NCI-H82 treated with DMSO at 0.1 percent for 48 hours (cell line): ENCODE results near the gene CAT.

Experiments
- DNase-seq: peaks from one replicate; lab custom pipeline; 2025; ENCODE audit not compliant: unreplicated experiment; lab: John Stamatoyannopoulos, UW

CAT gene

GRCh38 chr11:34425360-34425759, 13.4 kb upstream of the CAT start:
- DNase-seq: no peak

GRCh38 chr11:34425867-34426266, 12.9 kb upstream of the CAT start:
- DNase-seq: no peak

GRCh38 chr11:34426766-34427185, 12.0 kb upstream of the CAT start:
- no peak for DNase-seq

GRCh38 chr11:34427186-34427805, 11.4 kb upstream of the CAT start:
- no peak for DNase-seq

- DNase-seq: no peak
These were observed 6.8 kb upstream of the CAT start for GRCh38 chr11:34431979-34432378.

- DNase-seq: no peak
These were observed 5.9 kb upstream of the CAT start for GRCh38 chr11:34432822-34433221.

GRCh38 chr11:34433899-34434298, 4.8 kb upstream of the CAT start:
- DNase-seq: no peak

- DNase-seq: no peak
These were observed 1.3 kb upstream of the CAT start for GRCh38 chr11:34437224-34438125.

- DNase-seq: no peak
These were observed 970 bp downstream of the CAT start for GRCh38 chr11:34439610-34440198.

- no peak for DNase-seq
These were observed 3.1 kb downstream of the CAT start for GRCh38 chr11:34441814-34442213.

- DNase-seq: no peak
These were observed 4.4 kb downstream of the CAT start for GRCh38 chr11:34443136-34443535.

- DNase-seq: no peak
These were observed 5.7 kb downstream of the CAT start for GRCh38 chr11:34444428-34444827.

- DNase-seq: no peak
These were observed 7.2 kb downstream of the CAT start for GRCh38 chr11:34445956-34446355.

GRCh38 chr11:34446386-34446785, 7.7 kb downstream of the CAT start:
- DNase-seq: no peak

- DNase-seq: no peak
These were observed 8.3 kb downstream of the CAT start for GRCh38 chr11:34447044-34447443.

GRCh38 chr11:34448223-34448994, 9.7 kb downstream of the CAT start:
- no peak for DNase-seq

- DNase-seq: no peak
These were observed 10.3 kb downstream of the CAT start for GRCh38 chr11:34449013-34449412.

- DNase-seq: no peak
These were observed 12.3 kb downstream of the CAT start for GRCh38 chr11:34451053-34451452.

GRCh38 chr11:34454308-34455032, 15.7 kb downstream of the CAT start:
- DNase-seq: no peak

- DNase-seq: no peak
These were observed 18.9 kb downstream of the CAT start for GRCh38 chr11:34457607-34458006.

- no peak for DNase-seq
These were observed 19.8 kb downstream of the CAT start for GRCh38 chr11:34458525-34458924.
